Measurements from ENCODE around the gene ELMO1. TPM values are rescaled to one million over a fixed set of nuclear protein-coding genes. Genes with fewer than 3 reads are reported as not detected.

ELMO1 gene
- total and polyA plus RNA-seq, 10 of the 15 experiments (the other 5 are each of a cell fraction or from before 2014, with no cell fraction given): 22.6 to 85.9 (median 56.6) TPM

DNA sequence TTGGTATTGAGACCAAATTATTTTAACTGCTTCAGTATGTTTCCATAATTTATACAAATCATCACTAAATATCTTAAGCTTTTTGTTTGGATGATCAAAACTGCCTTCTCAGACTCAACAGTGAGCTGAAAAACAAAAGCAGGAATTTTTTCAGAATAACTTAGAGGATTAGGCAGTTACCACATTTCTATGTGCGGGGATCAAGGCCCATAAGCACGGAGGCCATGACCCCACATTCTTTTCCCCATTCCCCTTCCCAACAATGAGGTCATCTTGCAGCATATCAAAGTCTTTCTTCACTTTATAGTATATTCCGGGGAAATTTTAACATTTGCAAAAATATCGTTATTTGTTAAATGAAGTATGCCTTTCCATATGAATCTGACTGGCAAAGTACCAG lies 125.8 kb downstream of the ELMO1 start:
- ChIA-PET SMC1A (ENCODE audit: uncharacterized antibody, unreplicated experiment) (interaction anchor here (0.8 to 1.3 kb wide), 3 partner anchors 11 to 51 kb away, joined by 3 to 7 read pairs (median 4); no protein-coding TSS in a partner anchor), CTCF (interaction anchor here (0.8 to 2.7 kb wide), 2 partner anchors 11 to 29 kb away, joined by 3 to 10 read pairs; no protein-coding TSS in a partner anchor), POLR2A (no interaction called here), RAD21 (ENCODE audit: unreplicated experiment) (no interaction called here)
- H2AFZ ChIP-seq (ENCODE audit: control insufficient read depth, low read depth, low read length): no peak overlapping the region
- H3K27ac ChIP-seq (ENCODE audit: control insufficient read depth, insufficient read depth): no peak overlapping the region
- no peak overlapping the region for H3K4me3 ChIP-seq
- 97% methylated on average over 4 of the region's 4 CpGs for WGBS (ENCODE audit: insufficient coverage, insufficient replicate concordance, low lambda C conversion rate, missing lambda C conversion rate)
- H3K4me1 ChIP-seq (ENCODE audit: control insufficient read depth, insufficient read depth, low read length): peaks cover 11% of the 10 kb centered on the region
- no peak overlapping the region for H3K9ac ChIP-seq (ENCODE audit: control insufficient read depth, insufficient read depth, low read length)
- DNase-seq (ENCODE audit: low read depth, low spot score) (no peak), ATAC-seq (no peak), FAIRE-seq (no peak)
- peaks cover 0 to 2% of the 10 kb centered on the region in 2 experiments; a peak in 2 of 4 replicates for H3K36me3 ChIP-seq (ENCODE audit: control insufficient read depth in 2 of 2, insufficient read depth in 2 of 2, low read length in 1 of 2)
- no peak overlapping the region for H3K4me2 ChIP-seq (ENCODE audit: control insufficient read depth, insufficient read depth)
- H3K27me3 ChIP-seq (replicated peaks in 1 of 2; ENCODE audit: control insufficient read depth in 2 of 2, insufficient read depth in 2 of 2, low read length in 1 of 2): no peaks in the 10 kb centered on the region
- no peaks in the 10 kb centered on the region for H4K20me1 ChIP-seq (ENCODE audit: control insufficient read depth, insufficient read depth)
- peaks cover 5% of the 10 kb centered on the region for H3K79me2 ChIP-seq (ENCODE audit: control insufficient read depth, insufficient read depth, low read length)
- H3K9me3 ChIP-seq (replicated peaks; ENCODE audit: control insufficient read depth, insufficient read depth, low read length): no peaks in the 10 kb centered on the region; the same call in 2 of the 3 replicates
- intact Hi-C loops (cut with micrococcal nuclease; ENCODE audit: unreplicated experiment): no loop called here
- no TSS peak for BruUV-seq (replicated peaks)
- in situ Hi-C loops (cut with MboI): no loop called here
- TF ChIP-seq TCF7 (IDR thresholded peaks at IDR 0.05; ENCODE audit: borderline replicate concordance) (no peak), STAT1 (conservative IDR thresholded peaks at IDR 0.05) (no peak), GABPA (IDR thresholded peaks at IDR 0.05; ENCODE audit: low read depth) (no peak), NFIC (IDR thresholded peaks at IDR 0.05; ENCODE audit: low read depth, low read length) (no peak), MTA3 (IDR thresholded peaks at IDR 0.05; ENCODE audit: borderline replicate concordance, low read length) (no peak), JUNB (IDR thresholded peaks at IDR 0.05) (no peak), POLR2A (IDR thresholded peaks at IDR 0.05; ENCODE audit: low read depth, low read length) (no peak), MXI1 (IDR thresholded peaks at IDR 0.05; ENCODE audit: low read depth, low read length) (no peak)
- TF ChIP-seq, protein P1, sequence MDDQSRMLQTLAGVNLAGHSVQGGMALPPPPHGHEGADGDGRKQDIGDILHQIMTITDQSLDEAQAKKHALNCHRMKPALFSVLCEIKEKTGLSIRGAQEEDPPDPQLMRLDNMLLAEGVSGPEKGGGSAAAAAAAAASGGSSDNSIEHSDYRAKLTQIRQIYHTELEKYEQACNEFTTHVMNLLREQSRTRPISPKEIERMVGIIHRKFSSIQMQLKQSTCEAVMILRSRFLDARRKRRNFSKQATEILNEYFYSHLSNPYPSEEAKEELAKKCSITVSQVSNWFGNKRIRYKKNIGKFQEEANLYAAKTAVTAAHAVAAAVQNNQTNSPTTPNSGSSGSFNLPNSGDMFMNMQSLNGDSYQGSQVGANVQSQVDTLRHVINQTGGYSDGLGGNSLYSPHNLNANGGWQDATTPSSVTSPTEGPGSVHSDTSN (IDR thresholded peaks at IDR 0.05; ENCODE audit: insufficient replicate concordance, low read depth, low read length): no peak
- TF ChIP-seq, protein P2, sequence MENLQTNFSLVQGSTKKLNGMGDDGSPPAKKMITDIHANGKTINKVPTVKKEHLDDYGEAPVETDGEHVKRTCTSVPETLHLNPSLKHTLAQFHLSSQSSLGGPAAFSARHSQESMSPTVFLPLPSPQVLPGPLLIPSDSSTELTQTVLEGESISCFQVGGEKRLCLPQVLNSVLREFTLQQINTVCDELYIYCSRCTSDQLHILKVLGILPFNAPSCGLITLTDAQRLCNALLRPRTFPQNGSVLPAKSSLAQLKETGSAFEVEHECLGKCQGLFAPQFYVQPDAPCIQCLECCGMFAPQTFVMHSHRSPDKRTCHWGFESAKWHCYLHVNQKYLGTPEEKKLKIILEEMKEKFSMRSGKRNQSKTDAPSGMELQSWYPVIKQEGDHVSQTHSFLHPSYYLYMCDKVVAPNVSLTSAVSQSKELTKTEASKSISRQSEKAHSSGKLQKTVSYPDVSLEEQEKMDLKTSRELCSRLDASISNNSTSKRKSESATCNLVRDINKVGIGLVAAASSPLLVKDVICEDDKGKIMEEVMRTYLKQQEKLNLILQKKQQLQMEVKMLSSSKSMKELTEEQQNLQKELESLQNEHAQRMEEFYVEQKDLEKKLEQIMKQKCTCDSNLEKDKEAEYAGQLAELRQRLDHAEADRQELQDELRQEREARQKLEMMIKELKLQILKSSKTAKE (IDR thresholded peaks at IDR 0.05; ENCODE audit: low read depth, poor library complexity, severe bottlenecking): no peak
- TF ChIP-seq, protein P3, sequence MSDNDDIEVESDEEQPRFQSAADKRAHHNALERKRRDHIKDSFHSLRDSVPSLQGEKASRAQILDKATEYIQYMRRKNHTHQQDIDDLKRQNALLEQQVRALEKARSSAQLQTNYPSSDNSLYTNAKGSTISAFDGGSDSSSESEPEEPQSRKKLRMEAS (IDR thresholded peaks at IDR 0.05; ENCODE audit: low read depth, low read length): no peak
- TF ChIP-seq, protein P4, sequence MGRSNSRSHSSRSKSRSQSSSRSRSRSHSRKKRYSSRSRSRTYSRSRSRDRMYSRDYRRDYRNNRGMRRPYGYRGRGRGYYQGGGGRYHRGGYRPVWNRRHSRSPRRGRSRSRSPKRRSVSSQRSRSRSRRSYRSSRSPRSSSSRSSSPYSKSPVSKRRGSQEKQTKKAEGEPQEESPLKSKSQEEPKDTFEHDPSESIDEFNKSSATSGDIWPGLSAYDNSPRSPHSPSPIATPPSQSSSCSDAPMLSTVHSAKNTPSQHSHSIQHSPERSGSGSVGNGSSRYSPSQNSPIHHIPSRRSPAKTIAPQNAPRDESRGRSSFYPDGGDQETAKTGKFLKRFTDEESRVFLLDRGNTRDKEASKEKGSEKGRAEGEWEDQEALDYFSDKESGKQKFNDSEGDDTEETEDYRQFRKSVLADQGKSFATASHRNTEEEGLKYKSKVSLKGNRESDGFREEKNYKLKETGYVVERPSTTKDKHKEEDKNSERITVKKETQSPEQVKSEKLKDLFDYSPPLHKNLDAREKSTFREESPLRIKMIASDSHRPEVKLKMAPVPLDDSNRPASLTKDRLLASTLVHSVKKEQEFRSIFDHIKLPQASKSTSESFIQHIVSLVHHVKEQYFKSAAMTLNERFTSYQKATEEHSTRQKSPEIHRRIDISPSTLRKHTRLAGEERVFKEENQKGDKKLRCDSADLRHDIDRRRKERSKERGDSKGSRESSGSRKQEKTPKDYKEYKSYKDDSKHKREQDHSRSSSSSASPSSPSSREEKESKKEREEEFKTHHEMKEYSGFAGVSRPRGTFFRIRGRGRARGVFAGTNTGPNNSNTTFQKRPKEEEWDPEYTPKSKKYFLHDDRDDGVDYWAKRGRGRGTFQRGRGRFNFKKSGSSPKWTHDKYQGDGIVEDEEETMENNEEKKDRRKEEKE (IDR thresholded peaks at IDR 0.05): no peak
- TF ChIP-seq, protein P5, sequence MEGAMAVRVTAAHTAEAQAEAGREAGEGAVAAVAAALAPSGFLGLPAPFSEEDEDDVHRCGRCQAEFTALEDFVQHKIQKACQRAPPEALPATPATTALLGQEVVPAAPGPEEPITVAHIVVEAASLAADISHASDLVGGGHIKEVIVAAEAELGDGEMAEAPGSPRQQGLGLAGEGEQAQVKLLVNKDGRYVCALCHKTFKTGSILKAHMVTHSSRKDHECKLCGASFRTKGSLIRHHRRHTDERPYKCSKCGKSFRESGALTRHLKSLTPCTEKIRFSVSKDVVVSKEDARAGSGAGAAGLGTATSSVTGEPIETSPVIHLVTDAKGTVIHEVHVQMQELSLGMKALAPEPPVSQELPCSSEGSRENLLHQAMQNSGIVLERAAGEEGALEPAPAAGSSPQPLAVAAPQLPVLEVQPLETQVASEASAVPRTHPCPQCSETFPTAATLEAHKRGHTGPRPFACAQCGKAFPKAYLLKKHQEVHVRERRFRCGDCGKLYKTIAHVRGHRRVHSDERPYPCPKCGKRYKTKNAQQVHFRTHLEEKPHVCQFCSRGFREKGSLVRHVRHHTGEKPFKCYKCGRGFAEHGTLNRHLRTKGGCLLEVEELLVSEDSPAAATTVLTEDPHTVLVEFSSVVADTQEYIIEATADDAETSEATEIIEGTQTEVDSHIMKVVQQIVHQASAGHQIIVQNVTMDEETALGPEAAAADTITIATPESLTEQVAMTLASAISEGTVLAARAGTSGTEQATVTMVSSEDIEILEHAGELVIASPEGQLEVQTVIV (IDR thresholded peaks at IDR 0.05; ENCODE audit: borderline replicate concordance, partially characterized antibody): no peak

Data from GM12878 (cell line).